Fibroblast of gingiva (primary cell): ENCODE data around the gene PSMB10.
A peak's percentile ranks its signal among the peaks of the same experiment; 100 is the strongest.

Experiments
- DNase-seq: peaks from one replicate; pipeline ENCODE4 v3.0.0-alpha.2; 2011; ENCODE audit warnings: low read depth

The PSMB10 gene

DNA sequence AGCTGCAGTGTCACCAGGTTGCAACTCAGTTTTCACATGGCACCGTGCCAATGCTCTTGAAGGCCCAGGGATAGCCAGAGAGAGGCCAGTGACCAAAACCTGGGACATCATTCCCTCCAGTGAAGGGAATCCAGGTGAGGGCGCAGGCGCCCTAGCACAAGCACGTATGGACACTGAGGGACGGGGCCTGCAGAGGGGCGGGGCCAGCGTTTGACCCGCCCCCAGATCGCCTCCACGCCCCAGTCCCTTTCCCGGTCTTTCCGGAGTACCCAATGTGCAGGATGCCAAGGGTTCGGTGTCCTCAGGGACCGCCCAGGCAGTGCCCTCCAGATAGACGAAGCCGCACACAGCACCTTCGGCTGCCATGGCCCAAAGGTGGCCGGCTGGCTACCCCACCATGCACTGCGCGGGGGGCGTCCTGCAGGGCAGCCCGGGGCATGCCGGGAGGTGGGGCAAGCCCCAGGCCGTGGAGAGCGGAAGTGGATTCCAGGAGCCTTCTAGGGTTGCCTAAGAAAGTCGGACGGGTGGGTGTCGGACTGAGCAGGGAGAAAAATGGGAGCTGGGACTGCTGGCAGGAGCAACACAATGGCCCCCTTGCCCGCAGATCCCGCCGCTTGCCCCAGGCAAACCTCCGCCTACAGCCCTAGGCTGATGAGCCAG lies 27.1 kb upstream of the PSMB10 start:
- no peak for DNase-seq

DNA sequence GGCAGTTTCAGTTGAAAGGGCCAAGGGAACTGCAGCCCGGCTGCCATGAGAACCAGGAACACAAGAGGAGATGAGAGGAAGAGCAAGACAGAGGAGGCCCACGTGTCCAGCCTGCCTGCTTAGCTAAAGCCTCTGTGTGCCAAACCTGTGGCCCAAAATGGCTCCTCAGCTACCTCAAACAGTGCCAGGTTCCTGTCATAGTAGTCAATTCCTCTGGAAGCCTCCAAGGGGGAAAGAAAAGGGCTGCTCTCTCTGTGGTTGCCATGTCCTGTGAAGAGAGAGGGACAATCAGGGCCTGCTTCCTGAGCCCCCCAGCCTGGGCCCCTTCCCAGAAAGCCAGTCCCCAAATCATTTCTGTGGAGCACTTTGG lies 26.6 kb upstream of the PSMB10 start:
- no peak for DNase-seq

GRCh38 chr16:67962135-67962534 lies 25.5 kb upstream of the PSMB10 start:
- DNase-seq, result no peak

- DNase-seq, result no peak
Observed at GRCh38 chr16:67961551-67961957, 24.9 kb upstream of the PSMB10 start.

GRCh38 chr16:67959536-67960329 lies 23.1 kb upstream of the PSMB10 start:
- peak; percentile 75 for DNase-seq

GRCh38 chr16:67957622-67958021 lies 21.0 kb upstream of the PSMB10 start:
- no peak for DNase-seq

DNA sequence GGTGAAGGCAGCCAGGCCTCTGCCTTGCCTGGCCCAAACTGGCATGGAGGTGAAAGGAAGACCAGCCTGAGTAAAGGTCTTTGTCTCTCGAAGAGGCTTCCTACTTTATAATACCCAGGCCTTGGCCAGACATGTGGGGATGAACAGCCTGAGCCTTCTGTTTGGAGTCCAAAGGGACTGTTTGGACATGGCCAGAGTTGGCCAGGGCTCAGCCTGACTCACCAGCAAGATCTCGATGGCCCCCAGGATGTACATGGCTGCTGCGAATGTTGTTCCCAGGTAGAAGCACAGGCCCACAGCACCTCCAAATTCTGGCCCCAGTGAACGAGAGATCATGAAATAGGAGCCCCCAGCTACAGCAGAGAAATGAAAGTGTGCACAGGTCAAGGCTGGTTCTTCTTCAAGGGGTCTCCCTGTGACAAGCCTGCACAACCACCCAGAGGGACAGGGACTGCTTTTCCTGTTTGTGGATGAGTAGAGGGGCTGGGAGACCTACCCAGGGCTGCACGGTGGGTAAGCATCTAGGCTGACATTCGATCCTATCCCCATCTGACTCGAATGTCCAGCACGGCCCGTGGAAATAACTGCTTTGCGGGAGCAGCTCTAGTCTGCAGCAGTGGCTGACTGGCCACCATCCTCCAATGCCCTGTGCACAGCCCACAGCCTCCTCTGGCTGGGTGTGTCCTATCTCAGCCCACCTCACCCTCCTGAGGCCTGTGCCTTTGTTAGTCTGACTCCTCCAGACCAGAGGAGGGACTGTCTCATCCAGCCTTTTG lies 18.0 kb upstream of the PSMB10 start:
- no peak for DNase-seq

DNA sequence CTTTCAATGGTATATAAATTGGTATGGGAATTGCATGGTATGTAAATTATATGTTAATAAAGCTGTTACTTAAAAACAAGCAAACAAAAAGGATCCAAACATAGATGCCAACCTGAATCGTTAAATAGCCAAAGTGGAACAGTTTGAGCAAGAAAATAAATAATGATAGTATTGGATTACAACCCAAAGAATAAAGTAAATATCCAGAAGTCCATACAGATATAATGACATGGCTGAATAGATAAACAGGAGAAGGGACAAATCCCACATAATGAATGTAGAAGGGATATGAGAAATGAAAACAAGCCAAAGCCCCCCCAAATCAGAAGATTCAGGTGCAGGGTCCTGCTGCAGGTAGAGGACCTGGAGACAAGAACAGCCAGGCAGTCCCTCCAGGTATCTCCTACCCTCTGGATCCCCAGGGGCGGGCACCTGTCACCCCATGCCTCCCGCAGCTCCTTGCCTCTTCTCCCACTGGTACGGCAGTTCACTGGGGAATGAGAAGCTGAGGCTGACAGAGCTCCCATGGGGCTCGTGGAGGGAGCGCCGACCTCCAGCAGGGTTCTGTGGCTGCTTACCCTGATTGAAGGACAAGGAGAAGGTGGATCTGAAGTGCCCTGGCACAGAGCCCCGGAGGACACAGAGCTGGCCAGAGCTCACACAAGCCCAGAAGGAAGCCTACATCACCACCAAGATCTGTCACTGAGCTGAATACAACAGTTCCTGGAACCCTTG lies 17.2 kb upstream of the PSMB10 start:
- no peak for DNase-seq

DNA sequence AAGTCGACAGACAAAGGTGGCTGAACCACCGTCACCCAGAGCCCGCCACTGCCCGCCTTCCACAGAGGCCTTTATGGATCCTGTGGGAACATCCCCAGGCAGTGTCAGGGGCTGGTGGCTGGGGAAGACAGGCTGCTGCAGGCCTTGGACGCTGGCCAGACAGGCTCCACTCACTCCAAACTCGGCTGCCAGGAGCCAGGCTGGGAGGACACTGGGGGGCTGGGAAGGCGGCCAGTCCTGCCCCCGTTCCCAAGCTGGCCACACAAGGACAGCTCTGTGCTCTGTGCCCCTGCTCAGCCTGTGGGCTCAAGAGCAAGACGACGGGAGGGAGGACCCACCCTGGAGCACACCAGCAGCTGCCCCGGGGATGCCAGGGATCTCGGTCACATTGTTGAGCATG lies 14.8 kb upstream of the PSMB10 start:
- DNase-seq, result no peak

GRCh38 chr16:67950335-67950843 lies 13.7 kb upstream of the PSMB10 start:
- DNase-seq, result no peak

- DNase-seq, result no peak
Observed at GRCh38 chr16:67949645-67950044, 13.0 kb upstream of the PSMB10 start.

DNA sequence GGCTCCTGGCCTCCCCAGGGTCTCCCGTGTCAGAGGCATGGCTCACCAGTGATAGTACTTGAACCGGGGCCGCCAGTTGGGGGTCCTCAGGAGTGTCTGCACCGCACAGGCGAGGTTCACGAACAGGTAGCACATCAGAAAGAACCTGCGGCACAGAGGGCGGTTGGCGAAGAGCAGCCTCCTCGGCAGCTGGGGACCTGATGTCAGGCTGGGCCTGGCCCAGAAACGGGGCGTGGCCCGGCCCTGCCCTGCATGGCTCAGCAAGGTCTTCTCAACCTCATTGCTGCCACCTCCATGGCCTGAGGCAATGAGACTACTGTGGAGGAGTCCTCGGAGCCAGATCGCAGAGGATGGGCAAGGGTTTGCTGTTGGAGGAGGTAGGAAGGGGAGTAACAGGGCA lies 11.4 kb upstream of the PSMB10 start:
- DNase-seq, result no peak

- DNase-seq, result no peak
Observed at GRCh38 chr16:67946966-67947558, 10.4 kb upstream of the PSMB10 start.

- DNase-seq, result no peak
Observed at GRCh38 chr16:67946128-67946569, 9.5 kb upstream of the PSMB10 start.

DNA sequence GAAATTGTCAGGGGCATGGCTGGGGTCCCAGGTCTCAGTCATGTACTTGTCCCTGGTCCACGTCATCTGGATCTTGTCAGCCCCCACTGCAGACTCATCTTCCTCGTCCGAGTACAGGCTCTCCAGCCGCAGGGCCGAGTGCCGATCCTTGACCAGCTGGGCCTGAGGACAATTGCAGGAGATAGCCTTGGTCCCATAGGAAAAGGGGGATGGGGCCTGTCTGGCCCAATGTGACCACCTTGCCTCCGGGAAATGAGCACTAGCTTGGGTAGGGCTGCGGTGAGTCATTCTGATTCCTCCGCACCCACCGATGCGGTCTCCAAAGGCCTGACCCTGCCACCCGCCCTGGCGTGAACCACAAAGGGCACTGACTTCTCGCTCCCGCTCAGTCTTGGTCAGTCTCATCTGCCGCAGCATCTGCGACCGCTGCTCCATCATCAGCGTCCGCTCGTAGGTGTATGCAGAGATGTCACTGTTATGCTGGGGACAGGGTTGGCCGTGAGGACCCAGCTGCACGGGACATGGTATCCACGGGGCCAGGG lies 8.8 kb upstream of the PSMB10 start:
- no peak for DNase-seq

GRCh38 chr16:67944690-67945391 lies 8.2 kb upstream of the PSMB10 start:
- DNase-seq, result no peak

DNA sequence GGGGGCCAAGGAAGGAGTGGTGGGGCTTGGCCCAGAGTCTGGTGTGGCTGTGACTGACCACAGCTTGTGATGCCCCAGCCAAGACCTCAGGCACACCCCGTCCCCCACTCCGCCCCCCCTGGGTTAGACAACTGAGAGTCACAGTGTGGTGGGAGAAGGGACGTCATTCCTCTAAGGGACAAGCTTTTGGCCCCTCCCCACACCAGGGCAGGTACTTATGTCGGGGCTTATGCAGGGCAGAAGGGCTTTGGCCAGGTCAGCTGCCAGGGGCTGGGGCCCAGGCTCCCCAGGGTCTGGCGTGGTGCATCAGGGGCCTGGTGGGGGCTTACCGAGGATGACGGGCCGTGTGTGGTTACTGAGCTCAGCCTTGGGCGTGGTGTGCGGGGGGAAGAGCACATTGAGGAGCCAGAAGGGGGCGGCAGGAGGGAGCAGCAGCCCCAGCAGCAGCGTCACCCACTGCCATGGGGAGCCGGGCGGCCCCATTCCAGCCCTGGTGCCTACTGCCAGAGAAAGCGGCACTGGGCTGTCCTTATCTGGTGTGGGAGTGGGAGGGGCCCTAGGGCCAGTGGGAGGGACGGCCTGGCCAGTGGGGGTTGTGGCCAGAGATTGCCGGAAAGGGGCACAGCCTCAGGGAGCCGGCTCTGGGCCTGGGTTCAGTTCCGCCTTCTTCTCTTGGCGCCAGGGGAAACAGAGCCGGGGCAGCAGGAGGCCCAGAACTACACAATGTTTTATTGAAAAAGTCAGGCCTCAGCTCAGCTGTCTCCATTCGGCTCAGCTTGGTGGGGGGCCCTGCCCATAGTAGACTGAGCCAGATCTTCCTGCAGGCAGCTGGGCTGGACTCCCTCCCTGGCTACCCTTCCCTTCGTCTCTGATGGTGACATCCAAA lies 7.2 kb upstream of the PSMB10 start, which contains the start of gene LCAT:
TSS of gene LCAT (minus strand) at position 502 of the 886 bp plus-strand sequence. CDS start at position 483, 19 bp downstream.
- DNase-seq, result peak; percentile 82

DNA sequence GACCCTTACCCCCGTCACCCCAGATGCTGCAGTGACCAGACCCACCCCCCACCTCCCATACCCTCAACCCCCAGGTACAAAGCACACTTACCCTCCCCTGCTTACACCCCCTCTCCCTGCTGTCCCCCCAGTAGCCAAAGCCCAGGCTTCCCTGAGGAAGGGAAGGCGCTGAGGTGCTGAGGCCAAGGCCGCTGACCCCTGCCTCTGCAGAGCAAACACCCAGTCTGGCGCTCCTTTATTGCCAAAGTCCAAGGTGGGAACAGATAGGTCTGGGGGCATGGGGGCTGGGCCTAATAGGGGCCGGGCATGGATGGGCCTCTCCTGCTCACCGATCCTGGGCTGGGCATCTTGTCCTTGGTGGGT lies 6.6 kb upstream of the PSMB10 start:
- no peak for DNase-seq

GRCh38 chr16:67942510-67943255 lies 6.0 kb upstream of the PSMB10 start:
- DNase-seq, result no peak
